H1 (cell line): ENCODE data around the gene ANK2.

ENCODE experiments used
- CTCF ChIP-seq, 3 experiments: IDR thresholded peaks; 1 replicate in 2 of 3; 2 replicates in 1 of 3; pipeline versions ENCODE4 v1.5.1 to v1.6.1; 2011; ENCODE audit warnings: low read length in 3 of 3, mild to moderate bottlenecking in 3 of 3, inconsistent platforms in 2 of 3, low read depth in 1 of 3, moderate library complexity in 1 of 3; ENCODE audit not compliant: insufficient read depth in 1 of 3; ENCODE audit errors: control extremely low read depth in 1 of 3
- EZH2 ChIP-seq: fragments of 200-600 bp; sonication (generic); IDR thresholded peaks from 2 replicates; pipeline ENCODE4 v1.7.1; 2012; ENCODE audit warnings: low read depth, mild to moderate bottlenecking, moderate library complexity, low read length, inconsistent platforms; ENCODE audit not compliant: severe bottlenecking
- JUND ChIP-seq: IDR thresholded peaks from 2 replicates; pipeline ENCODE4 v1.6.1; 2011; ENCODE audit warnings: mild to moderate bottlenecking, improper control_type of control experiment, low read length
- MAX ChIP-seq: IDR thresholded peaks from 2 replicates; pipeline ENCODE4 v1.6.1; 2012; ENCODE audit warnings: inconsistent platforms
- NRF1 ChIP-seq: IDR thresholded peaks from 2 replicates; pipeline ENCODE4 v1.6.1; 2011; ENCODE audit warnings: mild to moderate bottlenecking, low read depth, low read length, improper control_type of control experiment
- POLR2A ChIP-seq, 2 experiments: IDR thresholded peaks; 1 replicate in 1 of 2; 2 replicates in 1 of 2; pipeline ENCODE4 v1.6.1; 2011; ENCODE audit warnings: low read depth in 2 of 2, low read length in 2 of 2, mild to moderate bottlenecking in 2 of 2; ENCODE audit errors: control extremely low read depth in 1 of 2
- POLR2AphosphoS5 ChIP-seq: IDR thresholded peaks from 2 replicates; pipeline ENCODE4 v1.6.1; 2011; ENCODE audit warnings: low read depth, low read length
- TAF1 ChIP-seq: IDR thresholded peaks from 2 replicates; pipeline ENCODE4 v1.6.1; 2011; ENCODE audit warnings: mild to moderate bottlenecking, low read depth, low read length

- TF ChIP-seq CTCF (IDR thresholded peaks at IDR 0.05; ENCODE audit: control extremely low read depth in 1 of 3, insufficient read depth in 1 of 3, low read depth in 1 of 3, low read length in 3 of 3) (no peak), NRF1 (no peak), POLR2A (IDR thresholded peaks at IDR 0.05; ENCODE audit: control extremely low read depth in 1 of 2, low read depth in 2 of 2, low read length in 2 of 2) (no peak), POLR2AphosphoS5 (no peak), JUND (no peak), MAX (no peak), TAF1 (no peak), EZH2 (no peak)
Observed at GRCh38 chr4:113371111-113371510, 321.7 kb downstream of the ANK2 start.
